Amygdala (tissue), 56 donors: ENCODE data around the gene NDC80.

Source experiments
- DNase-seq, 56 donors: peaks; one replicate each; lab custom pipeline; 2025; lab: John Stamatoyannopoulos, UW

The NDC80 gene

GRCh38 chr18:2555895-2556294 is 15.5 kb upstream of the NDC80 start:
- no peak for DNase-seq

DNA sequence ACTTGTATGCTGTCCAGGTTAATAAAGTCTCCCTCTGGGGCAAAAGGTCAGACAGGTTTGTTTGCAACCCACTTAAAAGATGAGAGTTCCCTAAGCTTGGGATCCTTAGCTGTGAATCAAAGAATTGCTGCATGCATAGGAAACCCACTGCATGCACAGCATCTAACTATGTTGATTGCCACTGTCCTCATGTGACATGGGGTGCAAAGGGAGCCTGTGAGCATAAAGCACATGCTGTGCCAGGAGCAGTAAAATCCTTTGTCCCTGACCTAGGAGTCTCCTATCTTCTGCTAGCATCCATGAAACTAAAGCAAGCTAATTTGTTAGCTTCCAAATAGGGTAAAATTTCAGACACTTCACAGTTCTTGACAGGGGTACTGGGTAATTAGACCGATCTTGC is 13.8 kb upstream of the NDC80 start:
- no peak for DNase-seq

DNA sequence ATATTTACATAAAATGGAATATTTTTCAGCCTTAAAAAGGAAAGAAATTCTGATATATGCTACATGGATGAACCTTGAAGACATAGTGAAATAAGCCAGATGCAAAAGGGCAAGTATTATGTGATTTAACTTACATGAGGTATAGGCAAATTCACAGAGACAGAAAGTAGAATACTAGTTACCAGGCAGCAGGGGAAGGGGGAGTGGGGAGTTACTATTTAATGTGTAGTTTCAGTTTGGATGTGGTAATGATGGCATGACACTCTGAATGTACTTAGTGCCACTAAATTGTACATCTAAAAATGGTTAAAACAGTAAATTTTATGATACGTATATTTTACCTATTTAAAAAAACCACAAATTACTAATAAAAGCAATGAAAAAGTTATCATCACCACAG is 12.1 kb upstream of the NDC80 start:
- no peak for DNase-seq

- no peak for DNase-seq
These were observed 7.0 kb upstream of the NDC80 start for GRCh38 chr18:2564373-2564772.

DNA sequence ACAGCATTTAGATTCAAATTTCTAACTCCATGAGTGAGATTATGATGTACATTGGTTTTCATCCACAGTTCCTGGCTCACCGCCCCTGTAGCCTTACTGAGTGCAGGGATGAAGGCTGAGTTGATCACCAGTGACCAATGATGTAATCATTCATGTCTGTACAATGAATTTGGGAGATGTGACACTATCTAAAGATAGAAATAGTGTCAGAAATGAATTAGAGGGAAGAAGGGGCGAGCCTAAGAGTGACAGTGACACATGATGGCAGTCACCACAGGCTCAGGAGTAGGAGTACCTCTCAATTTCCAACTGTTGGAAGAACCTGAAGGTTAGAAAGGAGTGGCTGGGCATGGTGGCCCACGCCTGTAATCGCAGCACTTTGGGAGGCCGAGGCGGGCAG is 3.2 kb upstream of the NDC80 start:
- no peak for DNase-seq

GRCh38 chr18:2568605-2569004 is 2.8 kb upstream of the NDC80 start:
- no peak for DNase-seq

DNA sequence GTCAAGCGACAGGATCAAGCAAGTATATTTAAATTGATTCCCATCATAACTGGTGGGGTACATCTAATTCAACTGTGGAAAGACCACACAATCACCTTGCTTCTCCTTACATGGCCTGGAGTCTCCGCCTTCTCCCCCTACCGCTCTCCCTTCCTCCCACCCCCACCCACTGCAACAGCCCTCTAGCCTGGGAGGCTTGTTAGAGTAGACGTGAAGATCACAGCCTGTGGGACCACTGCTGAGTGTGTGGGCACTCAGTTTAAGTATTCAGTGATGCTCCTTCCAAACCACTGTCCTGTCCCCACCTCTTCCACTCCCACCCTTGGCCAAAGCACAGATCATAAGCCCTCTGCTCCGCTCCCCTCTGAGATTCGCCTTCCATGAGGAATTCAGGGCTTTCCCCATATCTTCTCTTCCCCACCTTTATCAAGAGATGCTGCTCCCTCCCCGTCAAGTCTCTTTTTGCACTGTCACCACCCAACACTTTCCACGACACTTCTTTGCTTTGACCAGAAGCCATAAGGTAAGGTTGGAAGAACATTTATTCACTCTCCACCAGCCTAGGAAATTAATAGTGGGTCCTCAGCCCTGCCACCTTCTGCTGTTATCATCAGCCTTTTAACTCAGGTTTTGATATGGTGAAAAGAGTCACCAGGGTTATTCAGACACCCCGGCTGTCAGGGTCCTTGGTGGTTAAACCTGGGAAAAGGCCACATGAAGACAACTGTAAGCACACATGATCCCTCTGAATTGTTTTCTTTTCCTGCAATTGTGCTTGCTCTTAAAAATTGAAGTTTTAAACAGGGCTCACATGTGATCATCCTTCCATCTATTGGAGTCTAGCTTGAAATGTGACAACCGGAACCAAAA is 1.8 kb upstream of the NDC80 start:
- DNase-seq = no peak

DNA sequence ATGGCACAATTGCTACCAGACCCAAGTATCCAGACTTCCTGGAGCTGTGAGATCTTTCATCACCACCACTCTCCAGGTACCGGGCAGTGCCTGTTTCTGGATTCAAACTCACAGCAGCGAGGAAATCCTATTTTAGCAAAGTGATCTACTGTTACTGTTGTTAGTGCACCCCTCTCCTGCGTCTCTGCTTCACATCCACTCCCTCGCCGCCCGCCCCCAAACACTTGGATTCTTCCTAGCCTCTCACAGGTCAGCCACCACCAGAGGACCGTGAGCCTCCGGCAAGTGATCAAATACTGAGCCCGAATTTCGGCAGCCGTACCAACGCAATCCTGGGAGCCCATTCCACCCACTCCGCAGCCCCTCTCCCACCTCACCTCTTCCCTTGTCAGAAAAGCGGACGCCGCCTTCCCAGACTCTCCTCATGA is 571 bp upstream of the NDC80 start:
- peak in 52 of 56 donors; percentile 17 to 89 (median 67) for DNase-seq

DNA sequence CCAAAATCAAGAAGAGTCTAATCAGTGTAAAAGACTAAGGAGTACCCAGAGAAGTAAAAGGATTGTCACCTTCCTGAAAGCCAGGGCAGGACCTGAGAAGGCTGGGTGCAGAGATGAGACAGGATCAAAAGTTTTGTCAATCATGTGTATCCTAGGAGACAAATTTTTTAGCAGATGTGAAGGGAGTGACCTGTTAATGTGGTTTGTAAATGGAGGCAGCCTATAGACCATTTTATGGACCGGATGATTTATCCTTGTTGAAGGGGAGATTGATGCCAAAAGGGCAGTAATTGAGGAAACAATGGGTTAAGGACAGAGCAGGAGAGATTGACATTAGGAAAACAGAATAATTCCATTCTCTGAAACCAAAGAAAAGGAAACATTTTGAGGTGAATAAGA is 813 bp downstream of the NDC80 start:
- DNase-seq = no peak

DNA sequence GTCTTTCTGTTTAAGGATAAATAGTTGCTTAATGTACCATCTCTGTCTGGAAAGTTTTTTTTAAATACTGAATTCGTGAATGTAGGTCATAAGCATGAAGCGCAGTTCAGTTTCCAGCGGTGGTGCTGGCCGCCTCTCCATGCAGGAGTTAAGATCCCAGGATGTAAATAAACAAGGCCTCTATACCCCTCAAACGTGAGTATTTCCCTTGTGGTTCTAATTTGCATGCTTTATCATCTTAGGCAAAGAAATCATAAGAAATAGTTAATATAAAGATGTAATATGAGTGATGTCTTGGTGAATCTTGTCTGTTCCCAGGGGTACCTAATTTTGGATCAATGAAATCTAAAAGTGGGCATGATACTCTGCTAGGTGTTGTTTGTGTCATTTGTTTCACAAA is 1.5 kb downstream of the NDC80 start:
- no peak for DNase-seq

GRCh38 chr18:2573408-2573807 is 2.1 kb downstream of the NDC80 start:
- no peak for DNase-seq

DNA sequence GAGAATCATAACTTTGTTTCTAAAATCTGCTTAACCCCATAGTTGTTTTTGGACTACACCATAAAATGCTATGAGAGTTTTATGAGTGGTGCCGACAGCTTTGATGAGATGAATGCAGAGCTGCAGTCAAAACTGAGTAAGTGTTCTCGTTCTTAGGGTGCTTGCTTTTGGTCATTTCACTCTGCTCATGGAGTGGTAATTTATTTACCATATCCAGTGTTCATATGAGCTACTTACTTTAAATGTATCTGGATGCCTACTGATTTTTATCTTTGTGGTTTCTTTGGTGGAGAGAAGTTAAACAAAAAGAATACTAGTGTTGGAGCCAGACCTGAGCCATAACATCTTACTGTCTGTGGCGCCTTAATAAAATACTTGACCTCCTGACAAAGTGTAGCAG is 16.4 kb downstream of the NDC80 start:
- no peak for DNase-seq

- DNase-seq = no peak
These were observed 17.4 kb downstream of the NDC80 start for GRCh38 chr18:2588666-2589344.

DNA sequence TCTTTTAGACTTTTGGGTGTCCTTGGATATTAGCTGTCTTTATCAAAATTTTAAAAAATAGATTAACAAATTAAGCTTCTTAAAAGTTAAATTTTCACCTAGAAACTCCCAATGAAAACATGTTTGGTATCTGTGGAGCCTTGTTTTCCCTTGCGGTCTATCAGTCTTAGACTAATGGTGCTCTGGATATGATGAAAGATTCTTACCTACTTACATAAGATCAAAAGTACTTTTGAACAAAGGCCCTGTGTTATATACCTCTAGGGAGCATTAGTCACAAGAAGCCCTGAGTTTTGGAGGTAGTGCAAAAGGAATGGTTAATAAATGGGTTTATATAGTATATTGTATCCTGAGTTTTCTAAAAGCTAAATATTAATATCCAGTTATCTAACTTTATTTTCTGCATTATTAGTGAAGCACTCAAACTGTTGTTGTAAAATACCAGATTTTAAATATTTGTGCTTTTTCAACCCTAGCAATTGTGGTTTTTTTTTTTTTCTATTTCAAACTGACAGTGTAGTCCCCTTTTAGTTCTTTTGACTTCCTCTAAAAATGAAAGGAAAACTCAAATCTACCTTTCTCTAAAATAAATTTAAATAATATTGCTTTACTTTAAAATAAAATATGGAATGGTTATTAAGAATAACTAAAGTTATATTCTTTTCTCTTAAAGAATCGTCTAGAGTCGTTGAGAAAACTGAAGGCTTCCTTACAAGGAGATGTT is 18.1 kb downstream of the NDC80 start:
- no peak for DNase-seq

GRCh38 chr18:2590303-2590702 is 18.9 kb downstream of the NDC80 start:
- no peak for DNase-seq

GRCh38 chr18:2597639-2598038 is 26.3 kb downstream of the NDC80 start:
- DNase-seq = no peak

- no peak for DNase-seq
These were observed 31.5 kb downstream of the NDC80 start for GRCh38 chr18:2602844-2603243.

- no peak for DNase-seq
These were observed 35.0 kb downstream of the NDC80 start for GRCh38 chr18:2606335-2606734.

- no peak for DNase-seq
These were observed 38.2 kb downstream of the NDC80 start for GRCh38 chr18:2609604-2610003.

DNA sequence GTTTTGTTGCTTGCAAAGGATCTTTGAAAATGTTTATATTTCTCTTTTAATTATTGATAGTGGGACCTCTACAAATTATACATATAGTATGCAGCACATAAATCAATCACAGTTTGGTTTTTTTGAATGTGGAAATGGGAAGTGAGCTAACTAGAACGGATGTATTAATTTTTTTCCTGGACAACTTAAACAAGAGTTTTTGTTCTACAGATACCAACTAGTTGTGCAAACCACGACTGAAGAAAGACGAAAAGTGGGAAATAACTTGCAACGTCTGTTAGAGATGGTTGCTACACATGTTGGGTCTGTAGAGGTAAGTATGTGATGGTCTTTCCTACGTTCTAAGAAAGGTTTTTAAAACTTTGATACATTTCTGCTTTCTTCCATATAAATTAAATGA is 39.2 kb downstream of the NDC80 start:
- no peak for DNase-seq

- no peak for DNase-seq
These were observed 41.6 kb downstream of the NDC80 start for GRCh38 chr18:2612996-2613395.
